Loucy (cell line): Measurements from ENCODE around the gene GIPC1.
A peak's percentile ranks its signal among the peaks of the same experiment; 100 is the strongest.

Experiments
- H2AFZ ChIP-seq: fragments of 200-600 bp; sonication (generic); 2 replicates; pipeline ENCODE4 v1.6.0; 2016; ENCODE audit warnings: antibody characterized with exemption, mild to moderate bottlenecking, low read length, moderate library complexity
- H3F3A ChIP-seq: fragments of 200-600 bp; 2 replicates; pipeline ENCODE4 v1.6.0; 2016; ENCODE audit warnings: antibody characterized with exemption, low read depth, mild to moderate bottlenecking
- H3K27me3 ChIP-seq: fragments of 200-600 bp; sonication (generic); 2 replicates; pipeline ENCODE4 v1.6.1; 2014; ENCODE audit warnings: low read length, mild to moderate bottlenecking; ENCODE audit not compliant: insufficient read depth, poor library complexity, severe bottlenecking
- H3K36me3 ChIP-seq: fragments of 200-600 bp; sonication (generic); 2 replicates; pipeline ENCODE4 v1.6.1; 2016; ENCODE audit warnings: low read length; ENCODE audit not compliant: insufficient read depth
- H3K4me1 ChIP-seq: fragments of 200-600 bp; sonication (generic); 2 replicates; pipeline ENCODE4 v1.5.1; 2014; ENCODE audit warnings: low read length, mild to moderate bottlenecking; ENCODE audit not compliant: insufficient read depth, poor library complexity, severe bottlenecking
- H3K4me2 ChIP-seq: fragments of 200-600 bp; sonication (generic); 2 replicates; pipeline ENCODE4 v1.6.0; 2014; ENCODE audit warnings: antibody characterized with exemption, low read length, low read depth, mild to moderate bottlenecking; ENCODE audit not compliant: poor library complexity, severe bottlenecking
- H3K4me3 ChIP-seq: fragments of 200-600 bp; sonication (generic); 2 replicates; pipeline ENCODE4 v1.5.1; 2014; ENCODE audit warnings: low read length, mild to moderate bottlenecking, mixed read lengths; ENCODE audit not compliant: poor library complexity, severe bottlenecking
- H3K79me2 ChIP-seq: fragments of 200-600 bp; sonication (generic); 2 replicates; pipeline ENCODE4 v1.6.1; 2014; ENCODE audit warnings: low read length; ENCODE audit not compliant: insufficient read depth
- H3K9ac ChIP-seq: fragments of 200-600 bp; sonication (generic); 2 replicates; pipeline ENCODE4 v1.6.0; 2014; ENCODE audit warnings: mild to moderate bottlenecking, low read depth, low read length, moderate library complexity; ENCODE audit not compliant: poor library complexity, severe bottlenecking
- H3K9me2 ChIP-seq: fragments of 200-600 bp; sonication (generic); replicated peaks from 2 replicates; pipeline ENCODE4 v1.6.1; 2016; ENCODE audit warnings: low read depth, low read length, mixed read lengths
- H3K9me3 ChIP-seq: fragments of 200-600 bp; sonication (generic); 2 replicates; pipeline ENCODE4 v1.6.1; 2014; ENCODE audit warnings: mild to moderate bottlenecking, antibody characterized with exemption, low read length, low read depth; ENCODE audit not compliant: insufficient read depth
- H4K20me1 ChIP-seq: fragments of 200-600 bp; sonication (generic); 2 replicates; pipeline ENCODE4 v1.6.0; 2014; ENCODE audit warnings: antibody characterized with exemption, low read length, mild to moderate bottlenecking; ENCODE audit not compliant: insufficient read depth, poor library complexity, severe bottlenecking
- CTCF ChIP-seq: fragments of 200-600 bp; sonication (generic); conservative IDR thresholded peaks from 2 replicates; pipeline ENCODE4 v1.5.1; 2014; ENCODE audit warnings: mild to moderate bottlenecking, antibody characterized with exemption, low read length
- EZH2phosphoT487 ChIP-seq: fragments of 200-600 bp; IDR thresholded peaks from 2 replicates; pipeline ENCODE4 v1.6.1; 2018; ENCODE audit warnings: antibody characterized with exemption, mild to moderate bottlenecking, moderate library complexity, borderline replicate concordance

Gene GIPC1

GRCh38 chr19:14482172-14482941, 13.6 kb downstream of the GIPC1 start:
- H3K4me3 ChIP-seq = no peak overlapping the region
- H3K36me3 ChIP-seq = no peaks in the 10 kb centered on the region
- peaks cover 4% of the 10 kb centered on the region for H3K4me1 ChIP-seq

GRCh38 chr19:14480700-14481079, 15.2 kb downstream of the GIPC1 start:
- Histone ChIP-seq H3F3A (no peaks in the 10 kb centered on the region), H3K9ac (no peak overlapping the region), H3K4me3 (no peak overlapping the region), H3K9me3 (no peaks in the 10 kb centered on the region), H3K79me2 (no peaks in the 10 kb centered on the region), H3K4me2 (no peak overlapping the region), H3K9me2 (no peaks in the 10 kb centered on the region), H3K27me3 (no peaks in the 10 kb centered on the region), H3K36me3 (no peaks in the 10 kb centered on the region), H3K4me1 (peaks cover 7% of the 10 kb centered on the region), H2AFZ (no peak overlapping the region), H4K20me1 (no peaks in the 10 kb centered on the region)
- TF ChIP-seq CTCF (no peak), EZH2phosphoT487 (no peak)

More at GRCh38 chr19:14482172-14482941, 13.6 kb downstream of the GIPC1 start:
- Histone ChIP-seq H3F3A (no peaks in the 10 kb centered on the region), H3K9me3 (no peaks in the 10 kb centered on the region), H3K27me3 (no peaks in the 10 kb centered on the region), H3K9ac (no peak overlapping the region), H3K9me2 (no peaks in the 10 kb centered on the region), H3K79me2 (no peaks in the 10 kb centered on the region), H2AFZ (no peak overlapping the region), H4K20me1 (no peaks in the 10 kb centered on the region), H3K4me2 (no peak overlapping the region)
- no peak for TF ChIP-seq EZH2phosphoT487

GRCh38 chr19:14479975-14480699, 15.8 kb downstream of the GIPC1 start:
- H3K79me2 ChIP-seq = no peaks in the 10 kb centered on the region
- no peak overlapping the region for H2AFZ ChIP-seq
- H4K20me1 ChIP-seq = no peaks in the 10 kb centered on the region
- no peaks in the 10 kb centered on the region for H3K27me3 ChIP-seq
- no peaks in the 10 kb centered on the region for H3K9me2 ChIP-seq
- peaks cover 13% of the 10 kb centered on the region for H3K4me1 ChIP-seq
- no peaks in the 10 kb centered on the region for H3K36me3 ChIP-seq
- TF ChIP-seq EZH2phosphoT487 (no peak), CTCF (peak; percentile 84)
- no peak overlapping the region for H3K9ac ChIP-seq
- no peak overlapping the region for H3K4me3 ChIP-seq
- H3F3A ChIP-seq = no peaks in the 10 kb centered on the region
- H3K9me3 ChIP-seq = no peaks in the 10 kb centered on the region
- H3K4me2 ChIP-seq = no peak overlapping the region
